Inferior parietal cortex (tissue), 1 donor: Measurements from ENCODE around the gene MTCL1.

Experiments
- DNase-seq: peaks from one replicate; pipeline ENCODE4 v3.0.0-alpha.2; 2016; ENCODE audit errors: extremely low spot score

MTCL1 gene

GRCh38 chr18:8688216-8688800 lies 17.0 kb upstream of the MTCL1 start:
- no peak for DNase-seq

GRCh38 chr18:8688816-8689215 lies 16.5 kb upstream of the MTCL1 start:
- DNase-seq: no peak

- DNase-seq: no peak
Observed at GRCh38 chr18:8689517-8689916, 15.8 kb upstream of the MTCL1 start.

- no peak for DNase-seq
Observed at GRCh38 chr18:8694891-8695290, 10.5 kb upstream of the MTCL1 start.

GRCh38 chr18:8695932-8696517 lies 9.3 kb upstream of the MTCL1 start:
- no peak for DNase-seq

GRCh38 chr18:8696749-8697211 lies 8.6 kb upstream of the MTCL1 start:
- DNase-seq: peak; percentile 80

GRCh38 chr18:8699126-8699525 lies 6.2 kb upstream of the MTCL1 start:
- no peak for DNase-seq

GRCh38 chr18:8699948-8700347 lies 5.4 kb upstream of the MTCL1 start:
- DNase-seq: no peak

GRCh38 chr18:8701546-8702118 lies 3.7 kb upstream of the MTCL1 start:
- DNase-seq: no peak

GRCh38 chr18:8702668-8703067 lies 2.7 kb upstream of the MTCL1 start:
- no peak for DNase-seq

GRCh38 chr18:8703092-8703709 lies 2.2 kb upstream of the MTCL1 start:
- DNase-seq: no peak

GRCh38 chr18:8703781-8704301 lies 1.5 kb upstream of the MTCL1 start:
- DNase-seq: no peak

GRCh38 chr18:8704361-8705237 lies 757 bp upstream of the MTCL1 start:
- DNase-seq: peak; percentile 80

GRCh38 chr18:8705961-8706790 lies 820 bp downstream of the MTCL1 start:
- DNase-seq: no peak

- DNase-seq: no peak
Observed at GRCh38 chr18:8706791-8707555, 1.6 kb downstream of the MTCL1 start.

- DNase-seq: no peak
Observed at GRCh38 chr18:8707556-8708300, 2.4 kb downstream of the MTCL1 start.

- no peak for DNase-seq
Observed at GRCh38 chr18:8708670-8709069, 3.3 kb downstream of the MTCL1 start.

- peak; percentile 3 for DNase-seq
Observed at GRCh38 chr18:8709248-8710059, 4.1 kb downstream of the MTCL1 start.

- no peak for DNase-seq
Observed at GRCh38 chr18:8711736-8712135, 6.4 kb downstream of the MTCL1 start.
